EH (cell line): Measurements from ENCODE around the gene KRT10.
A peak's percentile ranks its signal among the peaks of the same experiment; 100 is the strongest.

Experiments used
- DNase-seq: peaks from one replicate; pipeline ENCODE4 v3.0.0-alpha.2; 2015; ENCODE audit warnings: low read depth

Gene KRT10

GRCh38 chr17:40803617-40804082 lies 18.8 kb downstream of the KRT10 start:
- peak; percentile 79 for DNase-seq

DNA sequence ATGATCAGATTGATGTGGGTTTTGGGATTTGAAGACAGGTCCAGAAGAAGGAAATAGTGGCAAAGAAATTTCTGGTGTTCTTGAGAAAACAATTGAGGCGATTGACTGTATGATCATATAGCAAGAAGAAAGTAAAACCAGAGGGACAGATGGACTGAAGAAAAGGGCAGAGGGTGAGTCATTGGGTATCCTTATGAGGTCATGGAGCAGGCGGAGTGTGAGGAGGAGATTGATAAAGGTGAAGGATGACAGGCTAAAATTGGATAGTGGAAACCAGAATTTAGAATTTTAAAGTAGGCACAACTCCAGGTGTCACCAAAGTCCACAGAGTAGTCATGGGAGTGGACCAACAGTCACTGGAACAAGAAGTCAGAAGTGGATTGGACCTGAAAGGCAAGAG lies 21.3 kb downstream of the KRT10 start:
- DNase-seq: no peak

DNA sequence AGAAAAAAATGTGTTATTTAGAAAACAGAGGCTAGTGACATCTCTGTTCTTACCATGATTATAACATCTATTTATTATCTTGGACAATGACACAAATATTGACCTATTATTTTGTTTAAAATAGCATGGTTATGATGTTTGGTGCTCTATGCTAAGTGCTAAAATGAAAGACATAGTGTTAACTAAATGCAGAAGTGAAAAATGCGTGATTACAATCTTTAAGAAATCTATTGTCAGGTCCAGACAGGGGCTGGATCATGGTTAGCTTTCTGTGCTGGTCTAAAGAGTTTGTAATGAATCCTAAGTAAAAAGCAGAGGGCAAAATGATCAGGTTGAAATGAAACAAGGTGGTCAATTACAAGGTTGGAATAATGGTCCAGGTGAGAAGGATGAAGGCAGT lies 22.0 kb downstream of the KRT10 start:
- DNase-seq: no peak

DNA sequence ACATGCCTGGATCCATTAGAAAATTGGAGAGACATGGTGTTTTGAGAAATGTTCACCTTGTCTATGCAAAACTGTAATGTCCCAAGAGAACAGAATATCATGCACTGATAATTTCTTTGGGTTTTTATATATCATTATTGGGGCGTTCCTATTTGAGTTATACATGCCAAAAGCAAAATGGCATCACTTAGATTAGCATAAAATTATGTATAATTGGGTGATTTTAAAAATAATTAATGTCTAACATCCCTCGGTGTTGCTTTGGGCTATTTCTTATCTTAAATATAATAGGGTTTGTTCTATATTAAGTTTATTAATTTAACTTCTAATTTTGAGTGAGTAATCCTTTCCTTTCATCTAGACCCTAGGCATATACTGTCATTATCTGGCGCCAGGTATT lies 22.6 kb downstream of the KRT10 start, which contains the start of gene KRT28:
KRT28 (minus strand) TSS at position 101 of the 400 bp plus-strand sequence; CDS start at position 35, 66 bp downstream.
- no peak for DNase-seq

GRCh38 chr17:40796846-40797245 lies 25.6 kb downstream of the KRT10 start:
- DNase-seq: no peak

GRCh38 chr17:40795019-40795667 lies 27.3 kb downstream of the KRT10 start:
- DNase-seq: no peak

DNA sequence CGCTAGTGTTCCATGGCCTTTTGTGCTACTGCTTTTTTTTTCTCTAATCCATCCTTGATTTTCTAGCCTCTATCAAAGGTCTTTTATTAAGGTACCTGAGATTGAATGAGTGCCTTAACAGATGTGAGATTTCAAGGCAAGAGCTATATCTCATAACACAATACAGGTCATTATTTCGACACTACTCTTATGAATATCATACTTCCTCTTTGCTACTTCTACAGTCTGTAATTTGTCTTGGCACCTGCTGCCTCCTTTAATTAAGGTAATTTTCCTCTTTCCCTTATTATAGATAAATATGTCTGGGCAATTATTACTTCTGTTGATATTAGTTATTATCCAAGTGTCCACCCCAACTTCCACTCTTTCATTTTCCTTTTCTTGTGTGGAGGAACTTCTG lies 27.9 kb downstream of the KRT10 start:
- no peak for DNase-seq

GRCh38 chr17:40793832-40794231 lies 28.6 kb downstream of the KRT10 start:
- DNase-seq: no peak

DNA sequence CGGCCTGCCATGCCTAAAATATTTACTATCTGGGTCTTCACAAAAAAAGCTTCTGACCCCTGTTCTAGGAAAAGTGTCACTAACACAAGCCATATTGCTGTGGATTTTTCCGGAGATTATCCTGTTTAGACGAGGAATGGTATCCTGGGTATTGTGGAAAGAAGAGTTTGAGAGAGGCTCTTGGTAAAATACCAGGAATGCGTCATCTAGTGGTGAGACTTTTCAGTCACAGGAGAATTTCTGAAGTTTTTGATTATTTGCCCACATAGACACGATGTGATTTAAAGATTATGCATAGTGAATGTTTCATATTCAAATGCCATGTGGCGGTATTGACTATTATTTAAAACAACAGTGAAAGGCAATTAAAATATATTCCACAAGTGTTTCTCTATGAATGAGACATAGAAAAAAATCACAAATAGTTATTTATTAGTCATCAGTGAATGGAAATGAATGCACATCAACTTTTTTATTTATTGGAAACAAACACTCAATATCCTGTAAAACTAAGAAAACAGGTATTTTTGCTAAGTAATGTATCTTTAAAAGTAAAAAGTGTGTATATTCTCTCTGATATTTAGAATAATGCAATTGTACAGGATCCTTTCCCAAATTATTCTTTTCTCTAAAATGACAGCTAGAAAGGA lies 30.5 kb downstream of the KRT10 start:
- peak; percentile 58 for DNase-seq

DNA sequence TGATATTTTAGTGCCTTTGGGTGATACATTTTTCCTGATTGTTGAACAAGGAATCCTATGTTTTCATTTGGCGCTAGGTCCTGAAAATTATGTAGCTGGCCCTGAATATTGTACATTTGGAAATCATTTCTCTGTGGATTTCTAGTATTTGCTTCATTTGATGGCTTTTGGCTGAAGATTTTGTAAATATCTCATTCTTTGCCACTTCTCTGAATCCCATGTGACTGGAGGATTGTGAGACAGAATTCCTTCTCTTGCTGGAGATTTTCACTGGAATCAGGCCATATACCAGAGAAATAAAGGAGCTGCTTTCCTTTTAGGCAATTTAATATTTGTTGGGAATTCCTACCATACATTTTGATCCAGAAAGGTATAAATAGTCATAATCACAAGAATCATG lies 31.3 kb downstream of the KRT10 start:
- no peak for DNase-seq

- no peak for DNase-seq
Measured at GRCh38 chr17:40782450-40782849, 40.0 kb downstream of the KRT10 start, which contains the start of gene KRT27. KRT27 (minus strand) TSS chr17:40782550; CDS start chr17:40782493, 57 bp downstream.

DNA sequence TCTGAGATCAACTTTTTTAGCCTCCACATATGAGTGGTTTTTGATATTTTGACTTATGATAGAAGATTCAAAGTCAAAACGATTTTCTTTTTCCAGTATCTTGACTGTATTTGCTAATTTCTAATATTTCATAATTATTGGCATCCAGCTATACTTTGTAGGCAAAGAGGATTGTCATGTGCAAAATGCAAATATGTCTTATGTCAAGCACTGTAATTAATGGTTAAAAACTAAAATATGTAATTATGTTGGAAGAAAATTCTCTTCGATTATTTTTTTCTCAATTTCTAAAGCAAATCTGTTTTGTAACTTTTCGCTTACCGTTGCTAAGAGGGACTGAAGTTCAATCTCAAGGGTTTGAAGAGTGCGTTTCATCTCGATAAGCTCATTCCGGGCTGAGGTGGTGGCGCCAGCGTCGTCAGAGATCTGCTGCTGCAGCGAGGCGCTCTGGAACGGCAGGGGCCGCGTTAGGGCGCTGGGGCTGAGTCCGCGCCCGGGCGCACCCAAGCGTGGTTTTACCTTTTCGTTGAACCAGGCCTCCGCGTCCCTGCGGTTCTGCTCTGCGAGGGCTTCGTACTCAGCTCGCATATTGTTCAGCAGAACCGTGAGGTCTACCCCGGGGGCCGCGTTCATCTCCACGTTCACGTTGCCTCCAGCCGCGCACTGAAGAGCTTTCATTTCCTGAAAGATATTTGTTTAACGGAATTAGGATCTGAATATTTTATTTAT lies 43.1 kb downstream of the KRT10 start:
- DNase-seq: no peak

GRCh38 chr17:40778461-40778860 lies 44.0 kb downstream of the KRT10 start:
- DNase-seq: no peak

GRCh38 chr17:40777971-40778370 lies 44.4 kb downstream of the KRT10 start:
- no peak for DNase-seq

DNA sequence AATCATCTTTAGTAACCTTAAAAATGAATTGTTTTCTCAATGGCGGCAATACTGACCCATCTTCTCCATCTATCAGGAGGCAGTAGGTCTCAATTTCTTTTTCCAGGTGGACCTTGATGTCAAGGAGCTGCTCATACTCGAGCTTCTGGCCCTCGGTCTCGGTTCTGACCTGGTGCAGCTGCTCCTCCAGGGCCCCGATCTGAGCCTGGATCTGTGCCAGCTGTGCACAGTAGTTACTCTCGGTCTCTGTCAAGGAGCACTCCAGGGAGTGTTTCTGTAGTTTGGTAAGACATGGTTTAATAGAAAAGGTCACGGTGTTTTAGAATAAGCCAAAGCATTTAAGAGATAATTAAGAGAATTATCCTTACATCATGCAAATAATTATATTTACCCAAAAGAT lies 45.0 kb downstream of the KRT10 start:
- no peak for DNase-seq

- no peak for DNase-seq
Measured at GRCh38 chr17:40775945-40776344, 46.5 kb downstream of the KRT10 start.

- no peak for DNase-seq
Measured at GRCh38 chr17:40772101-40772500, 50.3 kb downstream of the KRT10 start, which contains the start of gene KRT26. KRT26 (minus strand) TSS chr17:40772201; CDS start chr17:40772113, 88 bp downstream.
